GM19468 (cell line): ENCODE measurements around the gene AHCY.
"Not testable (repeated sequence)": the region's sequence is repeated elsewhere in the genome, so short reads cannot be mapped to it uniquely, and the experiment has no call there.

Source experiments
- ATAC-seq: cut with Tn5 transposase; IDR thresholded peaks from one replicate; pipeline ENCODE4 v1.9.1; 2021; ENCODE audit warnings: mild to moderate bottlenecking, moderate library complexity, moderate number of reproducible peaks; ENCODE audit not compliant: unreplicated experiment; ENCODE audit errors: extremely low read depth

The AHCY gene

GRCh38 chr20:34300256-34300806 is 2.8 kb downstream of the AHCY start:
- ATAC-seq = no peak

GRCh38 chr20:34299556-34300255 is 3.4 kb downstream of the AHCY start:
- ATAC-seq = no peak

GRCh38 chr20:34298294-34298784 is 4.8 kb downstream of the AHCY start:
- not testable (repeated sequence) for ATAC-seq

- no peak for ATAC-seq
These were observed 6.7 kb downstream of the AHCY start for GRCh38 chr20:34296468-34296867.

- no peak for ATAC-seq
These were observed 7.9 kb downstream of the AHCY start for GRCh38 chr20:34295284-34295683.

GRCh38 chr20:34294563-34294962 is 8.6 kb downstream of the AHCY start:
- no peak for ATAC-seq

GRCh38 chr20:34293589-34293988 is 9.6 kb downstream of the AHCY start:
- no peak for ATAC-seq

GRCh38 chr20:34293119-34293518 is 10.0 kb downstream of the AHCY start:
- no peak for ATAC-seq

- no peak for ATAC-seq
These were observed 10.7 kb downstream of the AHCY start for GRCh38 chr20:34292496-34292895.

- no peak for ATAC-seq
These were observed 12.7 kb downstream of the AHCY start for GRCh38 chr20:34290471-34290870.

GRCh38 chr20:34287500-34287899 is 15.7 kb downstream of the AHCY start:
- not testable (repeated sequence) for ATAC-seq

GRCh38 chr20:34285450-34285849 is 17.7 kb downstream of the AHCY start:
- ATAC-seq = no peak

- no peak for ATAC-seq
These were observed 19.3 kb downstream of the AHCY start for GRCh38 chr20:34283844-34284243.

GRCh38 chr20:34282041-34282440 is 21.1 kb downstream of the AHCY start:
- no peak for ATAC-seq

GRCh38 chr20:34281177-34281576 is 22.0 kb downstream of the AHCY start:
- no peak for ATAC-seq

- no peak for ATAC-seq
These were observed 28.5 kb downstream of the AHCY start for GRCh38 chr20:34274694-34275093.

GRCh38 chr20:34271956-34272355 is 31.2 kb downstream of the AHCY start:
- ATAC-seq = no peak

GRCh38 chr20:34269996-34270627 is 33.0 kb downstream of the AHCY start:
- no peak for ATAC-seq

- ATAC-seq = no peak
These were observed 34.1 kb downstream of the AHCY start for GRCh38 chr20:34268851-34269636.

GRCh38 chr20:34268145-34268544 is 35.0 kb downstream of the AHCY start:
- ATAC-seq = no peak

- ATAC-seq = no peak
These were observed 39.0 kb downstream of the AHCY start for GRCh38 chr20:34264141-34264540.
